Measurements from ENCODE around the gene ARHGEF26.

Gene ARHGEF26

DNA sequence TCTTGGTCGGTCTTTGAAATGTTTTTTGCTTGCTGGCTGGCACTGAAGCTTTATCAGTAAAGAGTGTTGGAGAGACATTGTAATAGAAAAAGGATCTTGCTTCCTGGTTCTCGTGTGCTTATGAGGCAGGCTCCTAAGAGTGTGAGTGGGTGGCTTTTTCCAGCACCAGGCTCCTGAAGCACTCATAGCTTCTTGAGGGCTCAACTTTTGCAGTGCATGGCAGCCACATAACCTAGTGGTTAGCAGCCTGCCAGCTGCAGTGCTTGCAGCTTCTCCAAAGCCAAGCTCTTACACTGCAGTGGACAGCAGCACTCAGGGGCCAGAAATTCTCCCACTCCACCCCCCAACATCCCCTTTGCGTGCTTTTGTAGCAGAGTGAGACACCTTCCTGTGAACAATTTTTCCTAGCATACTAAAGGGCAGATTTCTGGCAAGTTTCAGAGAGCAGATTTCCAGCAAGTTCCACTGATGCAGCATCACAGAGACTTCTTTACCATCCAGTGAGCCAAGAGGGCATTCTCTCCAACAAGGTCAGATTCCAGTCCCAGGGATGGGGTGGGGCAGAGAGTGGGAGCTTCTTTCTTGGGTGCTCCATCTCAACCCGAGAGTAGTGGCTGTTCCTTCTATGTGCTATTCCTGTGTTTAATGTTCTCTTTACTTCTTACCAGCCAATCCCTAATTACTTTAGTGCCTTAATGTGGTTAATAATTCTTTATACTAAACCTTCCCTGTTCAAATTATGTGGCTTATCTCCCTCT lies 15.8 kb upstream of the ARHGEF26 start:
- H3K4me1 ChIP-seq (ENCODE audit: insufficient read depth, poor library complexity, severe bottlenecking): no peaks in the 10 kb centered on the region
- no peak overlapping the region for H3K4me3 ChIP-seq (ENCODE audit: severe bottlenecking)
- H3K27me3 ChIP-seq (ENCODE audit: insufficient read depth, poor library complexity, severe bottlenecking): no peaks in the 10 kb centered on the region
- TF ChIP-seq, protein P1, sequence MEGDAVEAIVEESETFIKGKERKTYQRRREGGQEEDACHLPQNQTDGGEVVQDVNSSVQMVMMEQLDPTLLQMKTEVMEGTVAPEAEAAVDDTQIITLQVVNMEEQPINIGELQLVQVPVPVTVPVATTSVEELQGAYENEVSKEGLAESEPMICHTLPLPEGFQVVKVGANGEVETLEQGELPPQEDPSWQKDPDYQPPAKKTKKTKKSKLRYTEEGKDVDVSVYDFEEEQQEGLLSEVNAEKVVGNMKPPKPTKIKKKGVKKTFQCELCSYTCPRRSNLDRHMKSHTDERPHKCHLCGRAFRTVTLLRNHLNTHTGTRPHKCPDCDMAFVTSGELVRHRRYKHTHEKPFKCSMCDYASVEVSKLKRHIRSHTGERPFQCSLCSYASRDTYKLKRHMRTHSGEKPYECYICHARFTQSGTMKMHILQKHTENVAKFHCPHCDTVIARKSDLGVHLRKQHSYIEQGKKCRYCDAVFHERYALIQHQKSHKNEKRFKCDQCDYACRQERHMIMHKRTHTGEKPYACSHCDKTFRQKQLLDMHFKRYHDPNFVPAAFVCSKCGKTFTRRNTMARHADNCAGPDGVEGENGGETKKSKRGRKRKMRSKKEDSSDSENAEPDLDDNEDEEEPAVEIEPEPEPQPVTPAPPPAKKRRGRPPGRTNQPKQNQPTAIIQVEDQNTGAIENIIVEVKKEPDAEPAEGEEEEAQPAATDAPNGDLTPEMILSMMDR (IDR thresholded peaks at IDR 0.05; ENCODE audit: poor library complexity, severe bottlenecking): no peak
- no peaks in the 10 kb centered on the region for H3K9me3 ChIP-seq (ENCODE audit: severe bottlenecking)
- DNase-seq (ENCODE audit: low spot score) (no peak), ATAC-seq (ENCODE audit: low read depth) (no peak)
- no peak overlapping the region for H3K27ac ChIP-seq (ENCODE audit: poor library complexity, severe bottlenecking)
- no peaks in the 10 kb centered on the region for H3K36me3 ChIP-seq (ENCODE audit: low read depth)

GRCh38 chr3:154111365-154111935 lies 9.7 kb upstream of the ARHGEF26 start:
- Histone ChIP-seq H3K9me3 (ENCODE audit: severe bottlenecking) (no peaks in the 10 kb centered on the region), H3K27me3 (ENCODE audit: insufficient read depth, poor library complexity, severe bottlenecking) (no peaks in the 10 kb centered on the region), H3K27ac (ENCODE audit: poor library complexity, severe bottlenecking) (no peak overlapping the region), H3K36me3 (ENCODE audit: low read depth) (no peaks in the 10 kb centered on the region), H3K4me3 (ENCODE audit: severe bottlenecking) (no peak overlapping the region), H3K4me1 (ENCODE audit: insufficient read depth, poor library complexity, severe bottlenecking) (no peaks in the 10 kb centered on the region)
- DNase-seq (ENCODE audit: low spot score) (no peak), ATAC-seq (ENCODE audit: low read depth) (no peak)
- TF ChIP-seq, protein P1 (IDR thresholded peaks at IDR 0.05; ENCODE audit: poor library complexity, severe bottlenecking): no peak

DNA sequence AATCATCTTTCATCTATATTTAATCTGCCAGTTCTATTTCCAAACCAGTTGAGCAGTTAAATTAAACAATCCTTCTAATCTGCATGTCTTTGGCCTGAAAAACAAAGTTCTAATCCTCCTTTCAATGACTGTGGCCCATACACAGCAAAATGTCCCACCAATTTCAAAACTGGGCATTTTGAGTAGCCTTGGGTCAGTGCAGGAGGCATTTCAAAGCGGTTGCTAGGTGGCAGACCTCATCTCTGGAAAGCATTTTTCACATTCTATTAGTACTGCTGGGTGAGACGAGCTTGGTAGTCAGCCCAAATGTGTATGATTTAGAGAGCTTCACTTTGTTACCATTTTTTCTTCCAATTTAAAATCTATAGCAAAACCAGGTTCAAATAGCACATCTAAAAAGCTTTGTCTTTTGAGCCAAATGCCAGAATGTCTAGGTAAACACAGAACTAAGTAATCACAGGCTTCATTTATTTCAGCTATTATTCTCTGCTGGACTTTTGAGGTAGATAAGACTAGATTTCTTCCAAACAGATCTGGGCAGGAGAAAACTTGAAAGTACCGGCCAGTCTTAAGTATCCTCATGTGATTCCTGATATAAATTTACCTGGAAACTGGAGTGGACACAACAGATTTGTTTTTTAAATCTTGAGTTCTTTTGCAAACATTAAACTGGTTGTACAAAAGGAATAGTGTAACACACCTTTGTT lies 8.9 kb upstream of the ARHGEF26 start:
- DNase-seq (ENCODE audit: low spot score) (no peak), ATAC-seq (ENCODE audit: low read depth) (no peak)
- Histone ChIP-seq H3K27me3 (ENCODE audit: insufficient read depth, poor library complexity, severe bottlenecking) (no peaks in the 10 kb centered on the region), H3K4me1 (ENCODE audit: insufficient read depth, poor library complexity, severe bottlenecking) (no peaks in the 10 kb centered on the region), H3K9me3 (ENCODE audit: severe bottlenecking) (no peaks in the 10 kb centered on the region), H3K4me3 (ENCODE audit: severe bottlenecking) (no peak overlapping the region), H3K36me3 (ENCODE audit: low read depth) (no peaks in the 10 kb centered on the region), H3K27ac (ENCODE audit: poor library complexity, severe bottlenecking) (no peak overlapping the region)
- TF ChIP-seq, protein P1 (IDR thresholded peaks at IDR 0.05; ENCODE audit: poor library complexity, severe bottlenecking): no peak

- Histone ChIP-seq H3K4me1 (ENCODE audit: insufficient read depth, poor library complexity, severe bottlenecking) (no peaks in the 10 kb centered on the region), H3K27ac (ENCODE audit: poor library complexity, severe bottlenecking) (no peak overlapping the region), H3K36me3 (ENCODE audit: low read depth) (no peaks in the 10 kb centered on the region), H3K27me3 (ENCODE audit: insufficient read depth, poor library complexity, severe bottlenecking) (no peaks in the 10 kb centered on the region), H3K4me3 (ENCODE audit: severe bottlenecking) (no peak overlapping the region), H3K9me3 (ENCODE audit: severe bottlenecking) (no peaks in the 10 kb centered on the region)
- no peak for ATAC-seq (ENCODE audit: low read depth)
- no peak for DNase-seq (ENCODE audit: low spot score)
- TF ChIP-seq, protein P1 (IDR thresholded peaks at IDR 0.05; ENCODE audit: poor library complexity, severe bottlenecking): no peak
These were observed 7.6 kb upstream of the ARHGEF26 start for GRCh38 chr3:154113609-154114008.
